ENCODE data around the gene RTN4RL1. TPM values are rescaled to one million over a fixed set of nuclear protein-coding genes. Genes with fewer than 3 reads are reported as not detected.

Gene RTN4RL1
- total and polyA plus RNA-seq, 9 of the 15 experiments (the other 6 are each of a cell fraction or from before 2014, with no cell fraction given), result 0.04 to 0.06 (median 0.04) TPM; not detected in 5

DNA sequence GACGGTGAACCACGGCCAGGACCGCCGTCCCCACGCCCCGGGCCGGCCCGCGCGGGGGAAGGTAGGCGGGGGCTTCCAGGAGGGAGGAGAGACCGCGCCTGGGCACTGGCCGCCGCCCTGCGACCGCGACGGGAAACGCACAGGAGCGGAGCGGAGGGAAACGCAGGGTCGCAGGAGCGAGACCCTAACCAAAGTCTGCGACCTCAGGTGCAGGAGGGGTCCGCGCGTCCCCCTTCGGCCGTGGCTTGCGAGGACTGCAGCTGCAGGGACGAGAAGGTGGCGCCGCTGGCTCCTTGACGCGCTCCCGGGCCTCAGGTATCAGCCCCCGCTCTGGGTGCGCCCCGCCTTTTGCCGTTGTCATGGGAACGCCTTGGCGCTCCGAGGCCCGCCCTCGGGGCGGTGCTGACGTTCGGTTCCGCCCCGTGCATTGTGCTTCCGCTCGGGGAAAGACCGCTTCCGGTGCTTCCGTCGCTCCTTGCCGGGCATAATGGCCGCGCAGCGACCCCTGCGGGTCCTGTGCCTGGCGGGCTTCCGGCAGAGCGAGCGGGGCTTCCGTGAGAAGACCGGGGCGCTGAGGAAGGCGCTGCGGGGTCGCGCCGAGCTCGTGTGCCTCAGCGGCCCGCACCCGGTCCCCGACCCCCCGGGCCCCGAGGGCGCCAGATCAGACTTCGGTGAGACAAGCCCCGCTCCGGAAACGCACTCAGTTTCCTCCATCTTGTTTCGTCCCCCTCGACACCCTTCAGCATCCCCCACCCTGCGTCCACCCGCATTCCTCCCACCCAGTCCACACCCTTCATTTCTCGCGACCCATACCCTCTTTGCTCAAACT lies 16.6 kb upstream of the RTN4RL1 start, which contains the start of gene OVCA2 (continued):
- TF ChIP-seq, protein P1, sequence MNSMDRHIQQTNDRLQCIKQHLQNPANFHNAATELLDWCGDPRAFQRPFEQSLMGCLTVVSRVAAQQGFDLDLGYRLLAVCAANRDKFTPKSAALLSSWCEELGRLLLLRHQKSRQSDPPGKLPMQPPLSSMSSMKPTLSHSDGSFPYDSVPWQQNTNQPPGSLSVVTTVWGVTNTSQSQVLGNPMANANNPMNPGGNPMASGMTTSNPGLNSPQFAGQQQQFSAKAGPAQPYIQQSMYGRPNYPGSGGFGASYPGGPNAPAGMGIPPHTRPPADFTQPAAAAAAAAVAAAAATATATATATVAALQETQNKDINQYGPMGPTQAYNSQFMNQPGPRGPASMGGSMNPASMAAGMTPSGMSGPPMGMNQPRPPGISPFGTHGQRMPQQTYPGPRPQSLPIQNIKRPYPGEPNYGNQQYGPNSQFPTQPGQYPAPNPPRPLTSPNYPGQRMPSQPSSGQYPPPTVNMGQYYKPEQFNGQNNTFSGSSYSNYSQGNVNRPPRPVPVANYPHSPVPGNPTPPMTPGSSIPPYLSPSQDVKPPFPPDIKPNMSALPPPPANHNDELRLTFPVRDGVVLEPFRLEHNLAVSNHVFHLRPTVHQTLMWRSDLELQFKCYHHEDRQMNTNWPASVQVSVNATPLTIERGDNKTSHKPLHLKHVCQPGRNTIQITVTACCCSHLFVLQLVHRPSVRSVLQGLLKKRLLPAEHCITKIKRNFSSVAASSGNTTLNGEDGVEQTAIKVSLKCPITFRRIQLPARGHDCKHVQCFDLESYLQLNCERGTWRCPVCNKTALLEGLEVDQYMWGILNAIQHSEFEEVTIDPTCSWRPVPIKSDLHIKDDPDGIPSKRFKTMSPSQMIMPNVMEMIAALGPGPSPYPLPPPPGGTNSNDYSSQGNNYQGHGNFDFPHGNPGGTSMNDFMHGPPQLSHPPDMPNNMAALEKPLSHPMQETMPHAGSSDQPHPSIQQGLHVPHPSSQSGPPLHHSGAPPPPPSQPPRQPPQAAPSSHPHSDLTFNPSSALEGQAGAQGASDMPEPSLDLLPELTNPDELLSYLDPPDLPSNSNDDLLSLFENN (IDR thresholded peaks at IDR 0.05; ENCODE audit: low read depth in 2 of 2, low read length in 2 of 2), result no peak
- TF ChIP-seq SMARCC2 (IDR thresholded peaks at IDR 0.05; ENCODE audit: low read depth), result no peak
- TF ChIP-seq, protein P2, sequence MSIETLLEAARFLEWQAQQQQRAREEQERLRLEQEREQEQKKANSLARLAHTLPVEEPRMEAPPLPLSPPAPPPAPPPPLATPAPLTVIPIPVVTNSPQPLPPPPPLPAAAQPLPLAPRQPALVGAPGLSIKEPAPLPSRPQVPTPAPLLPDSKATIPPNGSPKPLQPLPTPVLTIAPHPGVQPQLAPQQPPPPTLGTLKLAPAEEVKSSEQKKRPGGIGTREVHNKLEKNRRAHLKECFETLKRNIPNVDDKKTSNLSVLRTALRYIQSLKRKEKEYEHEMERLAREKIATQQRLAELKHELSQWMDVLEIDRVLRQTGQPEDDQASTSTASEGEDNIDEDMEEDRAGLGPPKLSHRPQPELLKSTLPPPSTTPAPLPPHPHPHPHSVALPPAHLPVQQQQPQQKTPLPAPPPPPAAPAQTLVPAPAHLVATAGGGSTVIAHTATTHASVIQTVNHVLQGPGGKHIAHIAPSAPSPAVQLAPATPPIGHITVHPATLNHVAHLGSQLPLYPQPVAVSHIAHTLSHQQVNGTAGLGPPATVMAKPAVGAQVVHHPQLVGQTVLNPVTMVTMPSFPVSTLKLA (conservative IDR thresholded peaks at IDR 0.05), result peak; percentile 49 to 74
- TF ChIP-seq BCL6 (CRISPR knock-in tag; IDR thresholded peaks at IDR 0.05), result no peak
- TF ChIP-seq, protein P3, sequence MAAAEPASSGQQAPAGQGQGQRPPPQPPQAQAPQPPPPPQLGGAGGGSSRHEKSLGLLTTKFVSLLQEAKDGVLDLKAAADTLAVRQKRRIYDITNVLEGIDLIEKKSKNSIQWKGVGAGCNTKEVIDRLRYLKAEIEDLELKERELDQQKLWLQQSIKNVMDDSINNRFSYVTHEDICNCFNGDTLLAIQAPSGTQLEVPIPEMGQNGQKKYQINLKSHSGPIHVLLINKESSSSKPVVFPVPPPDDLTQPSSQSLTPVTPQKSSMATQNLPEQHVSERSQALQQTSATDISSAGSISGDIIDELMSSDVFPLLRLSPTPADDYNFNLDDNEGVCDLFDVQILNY (CRISPR knock-in tag; IDR thresholded peaks at IDR 0.05), result no peak
- no peak for TF ChIP-seq SREBF2 (CRISPR knock-in tag; IDR thresholded peaks at IDR 0.05)
- no peak for TF ChIP-seq ZNF507 (tag; conservative IDR thresholded peaks at IDR 0.05)
- TF ChIP-seq GATAD2B (IDR thresholded peaks at IDR 0.05; ENCODE audit: borderline replicate concordance), result no peak
- TF ChIP-seq TARDBP (IDR thresholded peaks at IDR 0.05), result no peak
- TF ChIP-seq, protein P4, sequence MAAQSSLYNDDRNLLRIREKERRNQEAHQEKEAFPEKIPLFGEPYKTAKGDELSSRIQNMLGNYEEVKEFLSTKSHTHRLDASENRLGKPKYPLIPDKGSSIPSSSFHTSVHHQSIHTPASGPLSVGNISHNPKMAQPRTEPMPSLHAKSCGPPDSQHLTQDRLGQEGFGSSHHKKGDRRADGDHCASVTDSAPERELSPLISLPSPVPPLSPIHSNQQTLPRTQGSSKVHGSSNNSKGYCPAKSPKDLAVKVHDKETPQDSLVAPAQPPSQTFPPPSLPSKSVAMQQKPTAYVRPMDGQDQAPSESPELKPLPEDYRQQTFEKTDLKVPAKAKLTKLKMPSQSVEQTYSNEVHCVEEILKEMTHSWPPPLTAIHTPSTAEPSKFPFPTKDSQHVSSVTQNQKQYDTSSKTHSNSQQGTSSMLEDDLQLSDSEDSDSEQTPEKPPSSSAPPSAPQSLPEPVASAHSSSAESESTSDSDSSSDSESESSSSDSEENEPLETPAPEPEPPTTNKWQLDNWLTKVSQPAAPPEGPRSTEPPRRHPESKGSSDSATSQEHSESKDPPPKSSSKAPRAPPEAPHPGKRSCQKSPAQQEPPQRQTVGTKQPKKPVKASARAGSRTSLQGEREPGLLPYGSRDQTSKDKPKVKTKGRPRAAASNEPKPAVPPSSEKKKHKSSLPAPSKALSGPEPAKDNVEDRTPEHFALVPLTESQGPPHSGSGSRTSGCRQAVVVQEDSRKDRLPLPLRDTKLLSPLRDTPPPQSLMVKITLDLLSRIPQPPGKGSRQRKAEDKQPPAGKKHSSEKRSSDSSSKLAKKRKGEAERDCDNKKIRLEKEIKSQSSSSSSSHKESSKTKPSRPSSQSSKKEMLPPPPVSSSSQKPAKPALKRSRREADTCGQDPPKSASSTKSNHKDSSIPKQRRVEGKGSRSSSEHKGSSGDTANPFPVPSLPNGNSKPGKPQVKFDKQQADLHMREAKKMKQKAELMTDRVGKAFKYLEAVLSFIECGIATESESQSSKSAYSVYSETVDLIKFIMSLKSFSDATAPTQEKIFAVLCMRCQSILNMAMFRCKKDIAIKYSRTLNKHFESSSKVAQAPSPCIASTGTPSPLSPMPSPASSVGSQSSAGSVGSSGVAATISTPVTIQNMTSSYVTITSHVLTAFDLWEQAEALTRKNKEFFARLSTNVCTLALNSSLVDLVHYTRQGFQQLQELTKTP (IDR thresholded peaks at IDR 0.05; ENCODE audit: low read depth in 1 of 2, partially characterized antibody in 2 of 2), result no peak
- TF ChIP-seq POLR2H (tag; IDR thresholded peaks at IDR 0.05; ENCODE audit: low read depth), result peak; percentile 44; the same call in 1 of the 2 replicates
- TF ChIP-seq ZNF197 (CRISPR knock-in tag; IDR thresholded peaks at IDR 0.05; ENCODE audit: low read depth), result 0 out of 2 replicates have a peak, but pooled peaks have one; percentile 56
- no peak for TF ChIP-seq TAL1 (IDR thresholded peaks at IDR 0.05)
- TF ChIP-seq PPARD (CRISPR knock-in tag; IDR thresholded peaks at IDR 0.05), result no peak
